ENCODE data around the gene ERBB4. TPM values are rescaled to one million over a fixed set of nuclear protein-coding genes. Genes with fewer than 3 reads are reported as not detected.

The ERBB4 gene
- total RNA-seq, 1 donor from 2014 or later: 22.6 TPM

DNA sequence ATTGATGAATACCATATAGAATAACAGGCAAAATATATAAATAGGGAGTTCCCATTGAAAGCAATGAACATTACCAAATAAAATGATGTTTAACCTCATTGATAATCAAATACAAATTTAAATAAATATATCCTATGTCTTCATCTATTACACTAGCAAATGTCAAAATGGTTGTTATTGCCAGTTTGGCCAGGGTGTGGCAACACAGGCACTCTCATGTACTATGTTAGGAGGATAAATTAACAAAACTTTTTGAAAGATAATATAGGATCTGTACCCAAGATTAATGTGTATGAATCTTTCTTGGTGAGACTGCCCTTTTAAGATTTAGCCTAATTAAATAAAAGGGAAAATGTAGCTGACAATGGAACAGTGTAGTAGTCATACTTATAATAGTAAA, 659.3 kb downstream of the ERBB4 start:
- DNase-seq (no peak), ATAC-seq (no peak)
- no peak overlapping the region for H3K27ac ChIP-seq
- H3K9me3 ChIP-seq: no peaks in the 10 kb centered on the region
- TF ChIP-seq, protein P1, sequence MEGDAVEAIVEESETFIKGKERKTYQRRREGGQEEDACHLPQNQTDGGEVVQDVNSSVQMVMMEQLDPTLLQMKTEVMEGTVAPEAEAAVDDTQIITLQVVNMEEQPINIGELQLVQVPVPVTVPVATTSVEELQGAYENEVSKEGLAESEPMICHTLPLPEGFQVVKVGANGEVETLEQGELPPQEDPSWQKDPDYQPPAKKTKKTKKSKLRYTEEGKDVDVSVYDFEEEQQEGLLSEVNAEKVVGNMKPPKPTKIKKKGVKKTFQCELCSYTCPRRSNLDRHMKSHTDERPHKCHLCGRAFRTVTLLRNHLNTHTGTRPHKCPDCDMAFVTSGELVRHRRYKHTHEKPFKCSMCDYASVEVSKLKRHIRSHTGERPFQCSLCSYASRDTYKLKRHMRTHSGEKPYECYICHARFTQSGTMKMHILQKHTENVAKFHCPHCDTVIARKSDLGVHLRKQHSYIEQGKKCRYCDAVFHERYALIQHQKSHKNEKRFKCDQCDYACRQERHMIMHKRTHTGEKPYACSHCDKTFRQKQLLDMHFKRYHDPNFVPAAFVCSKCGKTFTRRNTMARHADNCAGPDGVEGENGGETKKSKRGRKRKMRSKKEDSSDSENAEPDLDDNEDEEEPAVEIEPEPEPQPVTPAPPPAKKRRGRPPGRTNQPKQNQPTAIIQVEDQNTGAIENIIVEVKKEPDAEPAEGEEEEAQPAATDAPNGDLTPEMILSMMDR (IDR thresholded peaks at IDR 0.05): no peak
- no peak overlapping the region for H3K4me3 ChIP-seq
- H3K4me1 ChIP-seq: no peaks in the 10 kb centered on the region
- intact Hi-C loops (cut with DNase I): no loop called here
- no peaks in the 10 kb centered on the region for H3K36me3 ChIP-seq
- no peaks in the 10 kb centered on the region for H3K27me3 ChIP-seq

DNA sequence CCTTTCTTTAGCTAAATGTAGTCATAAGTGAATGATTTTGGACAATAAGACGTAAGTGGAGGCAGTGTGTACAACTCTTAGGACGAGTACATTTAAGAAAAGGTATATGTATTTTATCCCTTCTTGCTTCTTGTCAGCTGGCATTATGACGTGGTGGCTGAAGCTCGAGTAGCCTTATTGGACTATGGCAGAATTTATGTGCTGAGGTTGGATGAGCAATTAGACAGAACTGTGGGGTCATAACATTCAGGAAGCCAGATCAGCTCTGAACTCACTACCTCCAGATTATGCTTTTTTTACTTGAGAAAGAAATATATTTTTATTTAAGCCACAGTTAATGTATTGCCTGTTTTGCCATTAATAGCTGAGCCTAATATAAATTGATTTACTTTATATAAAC, 661.5 kb downstream of the ERBB4 start:
- Histone ChIP-seq H3K36me3 (no peaks in the 10 kb centered on the region), H3K27me3 (no peaks in the 10 kb centered on the region), H3K4me3 (no peak overlapping the region), H3K9me3 (no peaks in the 10 kb centered on the region), H3K4me1 (no peaks in the 10 kb centered on the region), H3K27ac (no peak overlapping the region)
- intact Hi-C loops (cut with DNase I): no loop called here
- TF ChIP-seq, protein P1 (IDR thresholded peaks at IDR 0.05): no peak
- DNase-seq (no peak), ATAC-seq (no peak)

DNA sequence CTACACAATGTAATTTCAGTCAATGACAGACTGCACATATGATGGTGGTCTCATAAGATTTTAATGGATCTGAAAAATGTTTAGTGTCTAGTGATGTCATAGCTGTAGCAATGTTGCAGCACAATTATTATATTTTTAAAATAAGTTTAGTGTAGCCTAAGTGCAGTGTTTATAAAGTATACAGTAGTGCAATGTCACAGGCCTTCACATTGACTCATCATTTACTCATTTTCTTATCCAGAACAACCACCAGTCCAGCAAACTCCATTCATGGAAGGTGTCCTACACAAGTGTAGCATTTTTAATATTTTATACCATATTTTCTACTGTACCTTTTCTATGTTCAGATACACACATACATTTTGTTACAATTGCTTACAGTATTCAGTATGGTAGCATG, 663.1 kb downstream of the ERBB4 start:
- DNase-seq (no peak), ATAC-seq (no peak)
- Histone ChIP-seq H3K36me3 (no peaks in the 10 kb centered on the region), H3K4me3 (no peak overlapping the region), H3K9me3 (no peaks in the 10 kb centered on the region), H3K4me1 (no peaks in the 10 kb centered on the region), H3K27me3 (no peaks in the 10 kb centered on the region), H3K27ac (no peak overlapping the region)
- TF ChIP-seq, protein P1 (IDR thresholded peaks at IDR 0.05): no peak
- intact Hi-C loops (cut with DNase I): no loop called here

DNA sequence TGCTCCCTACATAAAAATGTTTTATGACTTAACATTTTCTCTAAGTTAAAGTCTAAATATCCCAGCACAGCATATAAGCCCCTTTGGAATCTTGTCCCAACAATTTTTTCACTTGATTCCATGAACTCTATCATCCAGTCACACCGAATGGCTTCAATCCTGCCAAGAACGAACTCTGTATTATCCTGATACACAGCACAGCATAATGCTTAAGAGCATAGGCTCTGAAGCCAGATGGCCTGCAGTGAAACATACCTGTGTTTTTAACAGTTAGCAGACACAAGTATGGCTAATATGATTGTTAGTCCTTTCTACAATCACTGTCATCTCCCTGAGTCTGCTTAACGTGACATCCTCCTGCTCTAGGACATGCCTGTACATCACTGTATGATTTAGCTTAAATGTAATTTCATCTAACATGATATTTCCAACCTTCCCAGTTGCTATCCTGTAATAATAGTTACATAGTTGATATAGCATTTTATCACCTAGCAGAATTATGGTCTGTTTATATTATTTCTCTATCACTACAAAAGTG, 669.5 kb downstream of the ERBB4 start:
- TF ChIP-seq, protein P1 (IDR thresholded peaks at IDR 0.05): no peak
- Histone ChIP-seq H3K4me3 (no peak overlapping the region), H3K27me3 (no peaks in the 10 kb centered on the region), H3K36me3 (no peaks in the 10 kb centered on the region), H3K9me3 (no peaks in the 10 kb centered on the region), H3K4me1 (no peaks in the 10 kb centered on the region), H3K27ac (no peak overlapping the region)
- no peak for ATAC-seq
- intact Hi-C loops (cut with DNase I): no loop called here
- no peak for DNase-seq

DNA sequence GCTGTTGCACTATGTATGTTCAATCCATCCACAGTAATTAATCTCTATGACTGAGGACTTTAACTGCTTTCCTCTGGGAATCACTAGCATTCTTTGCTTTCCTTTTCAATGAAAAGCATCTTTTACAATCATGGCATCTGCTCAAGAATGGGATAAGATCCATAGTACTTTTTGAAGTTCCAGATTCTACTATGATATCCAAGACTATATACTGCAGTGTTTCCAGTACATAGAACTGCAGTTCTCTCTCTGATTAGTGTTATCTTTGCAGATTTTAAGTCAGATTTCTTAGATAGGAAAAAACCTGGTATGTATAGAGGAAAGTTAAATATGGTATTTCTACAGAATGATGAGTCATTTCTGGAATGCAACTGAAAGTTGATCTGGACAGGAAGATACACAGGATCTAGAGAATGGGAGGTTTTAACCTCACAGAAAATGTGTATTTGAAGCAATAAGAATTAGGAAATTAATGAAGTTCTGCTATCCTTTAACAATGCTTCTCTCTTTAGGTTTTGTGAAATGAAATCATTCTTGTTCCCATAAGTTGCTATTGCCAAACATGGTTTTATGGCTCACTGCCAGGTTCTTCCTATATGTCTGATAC, 670.7 kb downstream of the ERBB4 start:
- no peaks in the 10 kb centered on the region for H3K27me3 ChIP-seq
- H3K27ac ChIP-seq: no peak overlapping the region
- H3K9me3 ChIP-seq: no peaks in the 10 kb centered on the region
- intact Hi-C loops (cut with DNase I): no loop called here
- ATAC-seq (no peak), DNase-seq (no peak)
- TF ChIP-seq, protein P1 (IDR thresholded peaks at IDR 0.05): no peak
- H3K4me3 ChIP-seq: no peak overlapping the region
- H3K4me1 ChIP-seq: no peaks in the 10 kb centered on the region
- H3K36me3 ChIP-seq: no peaks in the 10 kb centered on the region

DNA sequence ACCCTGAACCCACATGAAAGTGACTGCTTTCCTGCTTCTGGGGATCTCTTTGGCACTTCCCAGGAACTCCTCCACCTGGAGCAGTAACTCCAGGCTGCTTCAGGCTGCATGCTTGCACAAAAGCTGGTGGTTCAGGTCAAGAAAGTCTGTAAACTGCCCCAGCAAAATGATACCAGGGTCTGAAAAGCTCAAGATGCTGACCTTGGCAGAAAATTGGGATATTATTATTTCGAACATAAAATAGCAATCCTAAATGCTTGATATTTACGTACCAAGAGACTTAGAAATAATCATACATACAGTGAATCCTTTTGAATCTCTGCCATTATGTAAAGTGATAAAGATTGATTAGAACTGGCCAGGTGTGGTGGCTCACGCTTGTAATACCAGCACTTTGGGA, 674.3 kb downstream of the ERBB4 start:
- no peaks in the 10 kb centered on the region for H3K4me1 ChIP-seq

More for the DNA sequence above, 674.3 kb downstream of the ERBB4 start:
- Histone ChIP-seq H3K9me3 (no peaks in the 10 kb centered on the region), H3K27me3 (no peaks in the 10 kb centered on the region), H3K4me3 (no peak overlapping the region), H3K36me3 (no peaks in the 10 kb centered on the region), H3K27ac (no peak overlapping the region)
- TF ChIP-seq, protein P1 (IDR thresholded peaks at IDR 0.05): no peak
- ATAC-seq (no peak), DNase-seq (no peak)
- intact Hi-C loops (cut with DNase I): no loop called here

All from upper lobe of right lung (tissue), 1 donor.